Pancreas (tissue), 10 donors: ENCODE measurements around the gene G6PC1. TPM values are rescaled to one million over a fixed set of nuclear protein-coding genes. Genes with fewer than 3 reads are reported as not detected.
"Not testable (repeated sequence)": the region's sequence is repeated elsewhere in the genome, so short reads cannot be mapped to it uniquely, and the experiment has no call there.

ENCODE experiments used
- ATAC-seq, 4 donors: fragments of 200-7000 bp; cut with Tn5 transposase; one replicate each; pipeline versions ENCODE4 v1.8.0 to v1.9.1; 2020; ENCODE audit warnings: mild to moderate bottlenecking in 4 of 4, moderate library complexity in 4 of 4
- DNase-seq, 6 donors: peaks; one replicate each; pipeline ENCODE4 v3.0.0-alpha.2; 2020
- FAIRE-seq: peaks from 2 replicates; lab custom pipeline; 2012; peaks lifted over from hg19 to GRCh38; lab: Jason Lieb, UNC
- H3K27ac ChIP-seq, 4 donors: fragments of 200-600 bp; sonication (generic); 1 replicate in 3 of 4; 2 replicates in 1 of 4; pipeline versions ENCODE4 v1.5.0 to v1.8.0; 2020
- H3K27me3 ChIP-seq, 4 donors: fragments of 200-600 bp; one replicate each; pipeline ENCODE4 v1.8.0; 2021
- H3K36me3 ChIP-seq, 3 donors: fragments of 200-600 bp; sonication (generic) in 1 of 3; one replicate each; pipeline versions ENCODE4 v1.5.0 to v1.8.0; 2020 to 2021
- H3K4me1 ChIP-seq, 3 donors: fragments of 200-600 bp; one replicate each; pipeline ENCODE4 v1.8.0; 2021
- H3K4me3 ChIP-seq, 4 donors: fragments of 200-600 bp; sonication (generic) in 2 of 4; one replicate each; pipeline versions ENCODE4 v1.5.0 to v1.8.0; 2020 to 2021
- H3K9me3 ChIP-seq, 4 donors: fragments of 200-600 bp; one replicate each; pipeline ENCODE4 v1.8.0; 2021
- WGBS, 2 donors: extraction: QIAGEN DNeasy Blood & Tissue Kit; methylation state at CpG; one replicate each; pipeline ENCODE4 v1.1.7; 2013; 5-methylcytosine and 5-hydroxymethylcytosine counted together
- intact Hi-C, 3 donors: fragments of 100-400 bp; cut with DNase I; formaldehyde crosslinking; loops; one replicate each; pipeline versions ENCODE4 v1.11.1 to v1.14.2; 2022
- polyA plus RNA-seq, 2 donors: library from polyadenylated mRNA; stranded (reverse); fragments of 200-250 nt; gene quantifications; one replicate each; pipeline ENCODE4 v1.2.3, GENCODE V29; 2013
- total RNA-seq, 6 donors: library from RNA; stranded (reverse); fragmentation: NEBNext Ultra II Directional in 4 of 6; extraction: Animal tissue kit (Norgen Biotek cat#: 25700) in 4 of 6; gene quantifications; one replicate each; pipeline versions ENCODE4 v1.2.1 to v1.2.4, GENCODE V29; 2021 to 2023
- TF ChIP-seq, protein P1 (sequence below), 4 donors: fragments of 200-600 bp; sonication (generic) in 3 of 4; IDR thresholded peaks; one replicate each; pipeline versions ENCODE4 v1.5.0 to v1.8.0; 2021; ENCODE audit warnings: antibody characterized with exemption in 4 of 4
- donor health status: healthy with polysubstance abuse.
- donor health status: DM: no; HTN: no; CAD: no; lungs with moderate emphysema.
- donor health status: DM: no; HTN: no; CAD: no.
- donor health status: control.
- donor health status: control.
- donor health status: Bipolar disorder and iron deficiency.
- donor health status: DM: yes; HTN: yes; CAD: no.
- donor health status: DM: no; HTN: no; CAD: no.
- donor health status: DM: no; HTN: no; CAD: no.
- donor health status: DM: yes; HTN: yes; CAD: no.

G6PC1 gene
- total and polyA plus RNA-seq, 8 donors: 0.08 to 0.72 (median 0.23) TPM; not detected in 2

DNA sequence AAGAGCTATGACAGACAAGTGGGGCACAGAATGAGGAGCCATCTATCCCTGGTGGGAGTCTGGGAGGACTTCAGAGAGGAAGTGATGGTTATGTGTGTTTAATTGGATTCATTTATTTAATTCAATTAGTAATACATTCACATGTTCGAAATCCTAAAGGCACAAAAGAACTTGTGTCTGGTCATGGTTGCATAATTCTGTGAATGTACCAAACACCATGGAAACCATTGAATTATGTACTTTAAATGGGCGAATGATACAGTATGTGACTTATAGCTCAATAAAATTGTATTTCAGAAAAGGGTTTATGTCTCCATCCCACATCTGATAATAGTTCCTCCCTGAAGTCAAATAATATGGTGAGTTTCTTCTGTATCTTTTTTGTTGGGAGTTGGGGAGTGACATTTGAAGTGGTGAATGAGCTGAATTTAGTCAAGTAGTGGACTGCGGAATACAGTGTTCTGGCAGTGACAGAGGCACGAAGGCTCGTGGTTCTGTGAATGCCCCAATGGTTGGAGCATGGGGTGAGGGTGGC, 19.8 kb upstream of the G6PC1 start:
- TF ChIP-seq, protein P1, sequence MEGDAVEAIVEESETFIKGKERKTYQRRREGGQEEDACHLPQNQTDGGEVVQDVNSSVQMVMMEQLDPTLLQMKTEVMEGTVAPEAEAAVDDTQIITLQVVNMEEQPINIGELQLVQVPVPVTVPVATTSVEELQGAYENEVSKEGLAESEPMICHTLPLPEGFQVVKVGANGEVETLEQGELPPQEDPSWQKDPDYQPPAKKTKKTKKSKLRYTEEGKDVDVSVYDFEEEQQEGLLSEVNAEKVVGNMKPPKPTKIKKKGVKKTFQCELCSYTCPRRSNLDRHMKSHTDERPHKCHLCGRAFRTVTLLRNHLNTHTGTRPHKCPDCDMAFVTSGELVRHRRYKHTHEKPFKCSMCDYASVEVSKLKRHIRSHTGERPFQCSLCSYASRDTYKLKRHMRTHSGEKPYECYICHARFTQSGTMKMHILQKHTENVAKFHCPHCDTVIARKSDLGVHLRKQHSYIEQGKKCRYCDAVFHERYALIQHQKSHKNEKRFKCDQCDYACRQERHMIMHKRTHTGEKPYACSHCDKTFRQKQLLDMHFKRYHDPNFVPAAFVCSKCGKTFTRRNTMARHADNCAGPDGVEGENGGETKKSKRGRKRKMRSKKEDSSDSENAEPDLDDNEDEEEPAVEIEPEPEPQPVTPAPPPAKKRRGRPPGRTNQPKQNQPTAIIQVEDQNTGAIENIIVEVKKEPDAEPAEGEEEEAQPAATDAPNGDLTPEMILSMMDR (IDR thresholded peaks at IDR 0.05): no peak
- Histone ChIP-seq H3K36me3 (no peaks in the 10 kb centered on the region), H3K4me1 (no peaks in the 10 kb centered on the region), H3K9me3 (no peaks in the 10 kb centered on the region), H3K27ac (no peak overlapping the region), H3K4me3 (no peak overlapping the region), H3K27me3 (no peaks in the 10 kb centered on the region)
- 80 to 85% methylated on average over 5 of the region's 5 CpGs for WGBS, 2 donors
- FAIRE-seq (no peak), ATAC-seq (no peak), DNase-seq (no peak)
- intact Hi-C loops: no loop called here

DNA sequence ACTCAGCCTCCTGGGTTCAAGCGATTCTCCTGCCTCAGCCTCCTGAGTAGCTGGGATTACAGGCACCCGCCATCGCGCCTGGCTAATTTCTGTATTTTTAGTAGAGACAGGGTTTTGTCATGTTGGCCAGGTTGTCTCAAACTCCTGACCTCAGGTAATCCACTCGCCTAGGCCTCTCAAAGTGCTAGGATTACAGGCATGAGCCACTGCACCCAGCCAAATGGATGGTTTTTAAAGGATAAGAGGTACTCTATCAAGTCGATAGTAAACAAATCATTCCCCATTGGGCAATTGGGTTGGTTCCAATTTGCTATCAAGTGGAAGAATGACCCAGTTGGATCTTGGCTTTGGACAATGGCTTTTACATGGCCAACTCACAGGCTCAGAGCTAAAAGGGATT, 18.9 kb upstream of the G6PC1 start:
- H3K27me3 ChIP-seq, intact Hi-C loops, DNase-seq, H3K36me3 ChIP-seq, H3K9me3 ChIP-seq, H3K4me1 ChIP-seq, FAIRE-seq, H3K27ac ChIP-seq, ATAC-seq, H3K4me3 ChIP-seq: not testable (repeated sequence)
- WGBS, 2 donors: 81 to 87% methylated on average over 6 of the region's 6 CpGs

- DNase-seq: no peak
- TF ChIP-seq, protein P1 (IDR thresholded peaks at IDR 0.05): no peak
- no peak overlapping the region for H3K4me3 ChIP-seq
- no peaks in the 10 kb centered on the region for H3K36me3 ChIP-seq
- H3K27ac ChIP-seq: no peak overlapping the region
- no peaks in the 10 kb centered on the region for H3K4me1 ChIP-seq
- no peaks in the 10 kb centered on the region for H3K9me3 ChIP-seq
- WGBS, 2 donors: 87 to 91% methylated on average over 8 of the region's 8 CpGs
- intact Hi-C loops: no loop called here
- no peak for FAIRE-seq
- no peak for ATAC-seq
- no peaks in the 10 kb centered on the region for H3K27me3 ChIP-seq
Observed at GRCh38 chr17:42882166-42882565, 18.4 kb upstream of the G6PC1 start.

DNA sequence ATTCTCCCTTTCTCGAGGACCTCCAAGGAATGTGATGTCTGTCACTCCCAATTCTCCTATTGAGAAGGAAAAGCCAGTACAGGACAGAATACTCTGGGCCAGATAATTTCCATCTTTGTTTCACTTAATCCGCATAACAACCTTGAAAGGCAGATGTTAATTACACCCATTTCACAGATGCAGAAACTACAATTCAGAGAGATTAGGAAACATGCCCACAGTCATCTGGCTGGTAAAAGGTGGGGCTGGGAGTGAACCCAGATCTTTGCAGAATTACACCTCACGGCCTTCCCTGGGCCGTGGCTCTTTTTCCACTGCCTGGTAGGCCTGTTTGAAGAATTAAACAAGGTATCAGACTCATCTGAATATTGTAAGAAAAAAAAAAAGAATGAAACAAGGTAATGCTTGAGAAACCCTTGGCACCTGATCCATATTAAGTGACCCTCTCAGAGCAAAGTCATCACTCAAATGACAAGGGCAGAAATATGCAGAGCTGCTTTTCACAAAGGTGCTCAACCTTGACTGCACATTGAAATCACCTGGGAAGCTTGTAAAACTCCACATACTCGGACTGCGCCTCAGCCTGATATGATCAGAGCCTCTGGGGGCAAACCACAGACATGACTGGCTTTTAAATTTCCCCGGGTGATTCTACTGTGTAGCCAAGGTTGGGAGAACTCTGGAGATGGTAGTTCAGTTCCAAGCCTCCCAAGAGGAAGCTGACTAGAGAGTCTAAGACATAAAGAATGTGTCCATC, 16.6 kb upstream of the G6PC1 start:
- Histone ChIP-seq H3K27me3 (no peaks in the 10 kb centered on the region), H3K9me3 (no peaks in the 10 kb centered on the region), H3K4me3 (no peak overlapping the region), H3K4me1 (no peaks in the 10 kb centered on the region), H3K36me3 (no peaks in the 10 kb centered on the region), H3K27ac (no peak overlapping the region)
- TF ChIP-seq, protein P1 (IDR thresholded peaks at IDR 0.05): no peak
- intact Hi-C loops: no loop called here
- FAIRE-seq (no peak), DNase-seq (no peak), ATAC-seq (peak in 1 of 4 donors; percentile 41)
- 65 to 70% methylated on average over 7 of the region's 7 CpGs for WGBS, 2 donors

DNA sequence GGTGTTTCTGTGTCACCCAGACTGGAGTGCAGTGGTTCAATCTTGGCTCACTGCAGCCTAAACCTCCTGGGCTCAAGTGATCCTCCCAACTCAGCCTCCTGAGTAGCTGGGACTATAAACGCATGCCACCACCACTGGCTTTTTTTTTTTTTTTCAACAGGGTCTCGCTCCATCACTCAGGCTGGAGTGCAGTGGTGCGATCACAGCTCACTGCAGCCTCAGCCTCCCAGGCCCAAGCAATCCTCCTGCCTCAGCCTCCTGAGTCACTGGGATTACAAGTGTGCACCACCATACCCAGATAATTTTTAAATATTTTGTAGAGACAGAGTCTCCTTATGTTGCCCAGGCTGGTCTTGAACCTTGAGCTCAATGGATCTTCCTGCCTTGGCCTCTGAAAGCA, 14.8 kb upstream of the G6PC1 start:
- 95 to 100% methylated on average over 3 of the region's 3 CpGs for WGBS, 2 donors
- H3K9me3 ChIP-seq, H3K27me3 ChIP-seq, H3K36me3 ChIP-seq, ATAC-seq, H3K4me1 ChIP-seq, intact Hi-C loops, FAIRE-seq, H3K4me3 ChIP-seq, DNase-seq, H3K27ac ChIP-seq: not testable (repeated sequence)
